Natural killer cell (primary cell): Measurements from ENCODE around the gene RNF224. TPM values are rescaled to one million over a fixed set of nuclear protein-coding genes. Genes with fewer than 3 reads are reported as not detected.
A peak's percentile ranks its signal among the peaks of the same experiment; 100 is the strongest.

Experiments
- ATAC-seq, 3 donors: fragments of 150-1000 bp in 2 of 3; fragments of 200-7000 bp in 1 of 3; cut with Tn5 transposase; 1 replicate in 1 of 3; 2 replicates in 2 of 3; pipeline ENCODE4 v1.10.0; 2021; ENCODE audit warnings: mild to moderate bottlenecking in 2 of 3, moderate library complexity in 2 of 3
- DNase-seq, 2 donors: peaks; one replicate each; pipeline versions ENCODE4 v3.0.0 to v3.0.0-alpha.2; 2013 to 2021; ENCODE audit warnings: mixed read lengths in 1 of 2
- H3K27ac ChIP-seq: one replicate; pipeline ENCODE4 v1.5.1; 2013; ENCODE audit warnings: mild to moderate bottlenecking, low read length
- H3K27me3 ChIP-seq: one replicate; pipeline ENCODE4 v1.6.1; 2013; ENCODE audit warnings: low read length; ENCODE audit not compliant: control insufficient read depth, insufficient read depth
- H3K36me3 ChIP-seq: one replicate; pipeline ENCODE4 v1.6.1; 2013; ENCODE audit warnings: low read length; ENCODE audit not compliant: control insufficient read depth, insufficient read depth
- H3K4me1 ChIP-seq: one replicate; pipeline ENCODE4 v1.6.1; 2013; ENCODE audit warnings: low read length; ENCODE audit not compliant: control insufficient read depth, insufficient read depth
- H3K4me3 ChIP-seq: one replicate; pipeline ENCODE4 v1.5.1; 2013; ENCODE audit warnings: low read length
- H3K9me3 ChIP-seq: one replicate; pipeline ENCODE4 v1.6.1; 2013; ENCODE audit warnings: low read length; ENCODE audit not compliant: control insufficient read depth, insufficient read depth
- H3K27ac Mint-ChIP-seq, 2 donors: one replicate each; pipeline ENCODE4 v1.8.0; 2022; ENCODE audit warnings: mild to moderate bottlenecking in 2 of 2, mixed read lengths in 2 of 2, moderate library complexity in 1 of 2
- H3K27me3 Mint-ChIP-seq, 2 donors: one replicate each; pipeline ENCODE4 v1.8.0; 2022; ENCODE audit warnings: low read depth in 2 of 2, mixed read lengths in 2 of 2
- H3K36me3 Mint-ChIP-seq: one replicate; pipeline ENCODE4 v1.8.0; 2022; ENCODE audit warnings: mixed read lengths
- H3K4me1 Mint-ChIP-seq, 2 donors: one replicate each; pipeline ENCODE4 v1.8.0; 2022; ENCODE audit warnings: mixed read lengths in 2 of 2
- H3K4me3 Mint-ChIP-seq: one replicate; pipeline ENCODE4 v1.8.0; 2022; ENCODE audit warnings: mild to moderate bottlenecking, moderate library complexity, mixed read lengths
- H3K9me3 Mint-ChIP-seq, 2 donors: one replicate each; pipeline ENCODE4 v1.8.0; 2022; ENCODE audit warnings: mixed read lengths in 2 of 2
- WGBS: methylation state at CpG from one replicate; pipeline ENCODE4 v1.1.7; 2013; ENCODE audit warnings: missing lambda C conversion rate; ENCODE audit not compliant: insufficient coverage; 5-methylcytosine and 5-hydroxymethylcytosine counted together
- intact Hi-C: fragments of 100-400 bp; cut with micrococcal nuclease; formaldehyde crosslinking; loops from one replicate; pipeline ENCODE4 v1.14.2; 2022
- total RNA-seq, 4 donors: library from RNA; stranded (reverse); fragments of 120-200 nt in 1 of 4; gene quantifications; one replicate each; pipeline versions ENCODE4 v1.2.3 to v1.2.4, GENCODE V29; 2013 to 2022
- TF ChIP-seq, protein P1 (sequence below): fragments of 200-600 bp; IDR thresholded peaks from one replicate; pipeline ENCODE4 v1.8.0; 2022; ENCODE audit warnings: antibody characterized with exemption

Gene RNF224
- total RNA-seq, 3 donors from 2014 or later (not counting 1 experiment from before 2014, with no cell fraction given) = not detected

DNA sequence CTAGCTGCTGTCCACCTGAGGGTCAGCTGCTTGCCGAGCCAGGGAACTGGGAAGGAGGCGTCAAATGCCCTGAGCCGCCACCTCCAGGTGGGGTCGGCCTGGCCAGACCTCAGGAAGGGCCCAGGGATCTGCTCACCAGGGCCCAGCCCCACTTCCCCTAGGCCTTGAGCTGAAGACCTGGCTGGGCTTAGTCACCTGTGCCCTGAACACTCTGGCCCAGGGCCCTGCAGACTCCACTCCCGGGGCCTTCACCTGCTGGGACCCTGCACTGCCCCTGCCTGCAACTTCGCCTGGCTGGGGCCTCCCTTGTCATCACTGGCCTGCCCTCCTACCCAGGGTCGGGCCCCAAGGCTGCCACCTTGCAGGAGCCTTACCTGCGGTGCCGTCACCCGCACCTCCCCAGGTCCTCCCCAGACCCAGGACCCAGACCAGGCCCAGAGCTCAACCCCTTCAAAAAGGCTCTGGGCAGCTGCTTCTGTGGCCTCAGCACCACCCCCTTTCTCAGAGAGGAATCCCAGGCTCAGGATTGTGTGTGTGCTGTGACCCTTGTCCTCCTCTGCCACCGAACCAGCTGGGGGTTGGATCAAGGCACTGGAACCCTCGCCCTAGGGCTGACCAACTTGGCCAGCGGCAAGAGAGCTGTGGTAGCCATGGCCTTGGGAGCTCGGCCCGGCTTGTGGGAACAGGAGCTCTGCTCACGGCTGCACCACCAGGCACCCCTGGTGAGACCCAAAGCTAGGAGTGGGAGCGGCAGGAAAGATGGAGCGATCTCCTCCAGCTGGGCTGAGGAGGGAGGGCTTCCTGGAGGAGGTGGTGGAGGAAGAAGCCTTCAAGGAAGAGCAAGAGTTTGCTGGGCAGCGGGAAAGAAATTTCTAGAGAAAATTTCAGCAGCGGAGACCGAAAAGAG is 26.7 kb downstream of the RNF224 start:
- peaks cover 7% of the 10 kb centered on the region for H3K36me3 ChIP-seq
- ATAC-seq = no peak
- Mint-ChIP-seq H3K9me3 (no peaks in the 10 kb centered on the region), H3K27me3 (no peaks in the 10 kb centered on the region), H3K4me3 (peak overlapping the region; percentile 86), H3K36me3 (no peaks in the 10 kb centered on the region), H3K27ac (peak overlapping the region in 1 of 2 donors; percentile 81), H3K4me1 (peaks cover 0 to 6% of the 10 kb centered on the region in 2 donors)
- H3K9me3 ChIP-seq = no peaks in the 10 kb centered on the region
- no peaks in the 10 kb centered on the region for H3K27me3 ChIP-seq
- DNase-seq = no peak
- intact Hi-C loops = no loop called here
- WGBS = 93% methylated on average over 21 of the region's 21 CpGs
- H3K4me3 ChIP-seq = peak overlapping the region; percentile 85
- H3K4me1 ChIP-seq = peaks cover 25% of the 10 kb centered on the region
- TF ChIP-seq, protein P1, sequence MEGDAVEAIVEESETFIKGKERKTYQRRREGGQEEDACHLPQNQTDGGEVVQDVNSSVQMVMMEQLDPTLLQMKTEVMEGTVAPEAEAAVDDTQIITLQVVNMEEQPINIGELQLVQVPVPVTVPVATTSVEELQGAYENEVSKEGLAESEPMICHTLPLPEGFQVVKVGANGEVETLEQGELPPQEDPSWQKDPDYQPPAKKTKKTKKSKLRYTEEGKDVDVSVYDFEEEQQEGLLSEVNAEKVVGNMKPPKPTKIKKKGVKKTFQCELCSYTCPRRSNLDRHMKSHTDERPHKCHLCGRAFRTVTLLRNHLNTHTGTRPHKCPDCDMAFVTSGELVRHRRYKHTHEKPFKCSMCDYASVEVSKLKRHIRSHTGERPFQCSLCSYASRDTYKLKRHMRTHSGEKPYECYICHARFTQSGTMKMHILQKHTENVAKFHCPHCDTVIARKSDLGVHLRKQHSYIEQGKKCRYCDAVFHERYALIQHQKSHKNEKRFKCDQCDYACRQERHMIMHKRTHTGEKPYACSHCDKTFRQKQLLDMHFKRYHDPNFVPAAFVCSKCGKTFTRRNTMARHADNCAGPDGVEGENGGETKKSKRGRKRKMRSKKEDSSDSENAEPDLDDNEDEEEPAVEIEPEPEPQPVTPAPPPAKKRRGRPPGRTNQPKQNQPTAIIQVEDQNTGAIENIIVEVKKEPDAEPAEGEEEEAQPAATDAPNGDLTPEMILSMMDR = no peak
- no peak overlapping the region for H3K27ac ChIP-seq

DNA sequence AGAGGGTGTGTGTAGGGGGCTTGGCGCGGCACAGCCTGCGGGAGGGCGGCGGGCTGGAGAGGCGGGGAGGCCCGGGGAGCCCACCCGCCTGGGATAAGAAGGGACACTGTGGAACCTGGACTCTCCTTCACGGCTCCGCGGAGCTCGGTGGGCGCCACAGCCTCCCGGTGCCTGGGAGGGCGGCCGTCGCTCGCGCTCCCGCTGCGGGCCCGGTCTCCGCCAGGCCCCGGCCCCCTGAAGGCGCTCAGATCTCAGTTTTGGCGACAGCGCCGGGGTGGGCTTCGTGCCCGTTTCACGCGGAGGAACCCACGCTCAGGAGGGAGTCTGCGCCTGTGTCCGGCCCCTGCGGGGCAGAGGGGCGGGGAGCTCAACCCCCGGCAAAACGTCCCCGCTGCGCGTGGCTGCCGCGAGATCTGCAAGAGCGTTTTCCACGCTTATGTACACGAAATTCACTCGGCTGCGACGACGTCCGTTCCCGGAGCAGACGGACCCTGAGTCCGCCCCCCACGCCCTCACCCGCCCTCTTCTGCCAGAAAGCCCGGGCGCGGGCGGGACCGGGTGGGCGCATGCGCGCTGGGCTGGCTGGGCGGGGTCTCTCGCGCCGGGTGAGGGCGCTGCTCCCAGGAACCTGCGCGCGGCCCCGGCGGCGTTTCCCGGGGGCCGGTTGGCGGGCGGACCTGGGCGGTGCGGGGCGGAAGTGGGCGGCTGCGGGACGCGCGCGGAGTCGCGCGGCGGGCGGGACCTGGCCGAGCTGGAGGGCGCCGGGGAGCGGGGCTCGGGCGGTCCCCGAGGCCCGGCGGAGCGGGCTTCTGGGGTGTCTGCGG is 27.5 kb downstream of the RNF224 start, which contains the start of gene NELFB:
TSS of gene NELFB (plus strand) at position 704 of the 824 bp plus-strand sequence.
- no peaks in the 10 kb centered on the region for H3K9me3 Mint-ChIP-seq
- 4% methylated on average over 105 of the region's 105 CpGs for WGBS

DNA sequence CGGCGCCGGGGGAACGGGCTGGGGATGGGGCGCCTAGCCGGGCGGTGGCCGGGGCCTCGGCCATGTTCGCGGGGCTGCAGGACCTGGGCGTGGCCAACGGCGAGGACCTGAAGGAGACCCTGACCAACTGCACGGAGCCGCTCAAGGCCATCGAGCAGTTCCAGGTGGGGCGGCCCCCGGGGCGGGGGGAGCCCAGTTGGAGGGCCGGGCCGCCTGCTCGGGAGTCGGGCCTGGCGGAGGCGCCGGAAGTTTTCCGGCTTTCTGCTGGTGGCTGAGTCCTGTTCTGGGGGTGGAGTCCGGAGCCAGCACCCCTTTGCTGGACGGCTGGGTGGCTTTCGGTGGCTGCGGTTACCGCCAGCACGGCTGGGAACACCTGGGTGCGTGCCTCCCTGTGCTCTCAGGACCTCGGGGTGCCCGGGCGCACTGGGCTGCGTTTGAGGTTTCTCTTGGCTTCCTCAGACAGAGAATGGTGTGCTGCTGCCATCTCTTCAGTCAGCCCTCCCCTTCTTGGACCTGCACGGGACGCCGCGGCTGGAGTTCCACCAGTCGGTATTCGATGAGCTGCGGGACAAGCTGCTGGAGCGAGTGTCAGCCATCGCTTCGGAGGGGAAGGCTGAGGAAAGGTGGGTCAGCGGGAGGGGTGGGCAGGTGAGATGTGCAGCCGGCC is 28.3 kb downstream of the RNF224 start:
- no peak for ATAC-seq
- H3K27ac ChIP-seq = no peak overlapping the region
- WGBS = 3% methylated on average over 51 of the region's 51 CpGs

More for the DNA sequence above, 27.5 kb downstream of the RNF224 start, which contains the start of gene NELFB:
- Mint-ChIP-seq H3K27me3 (no peaks in the 10 kb centered on the region), H3K36me3 (no peaks in the 10 kb centered on the region), H3K4me1 (peaks cover 0 to 6% of the 10 kb centered on the region in 2 donors), H3K4me3 (peak within 1 kb of the TSS; percentile 88), H3K27ac (peak within 1 kb of the TSS; percentile 36 to 81)
- Histone ChIP-seq H3K4me3 (peak within 1 kb of the TSS; percentile 85), H3K4me1 (peaks cover 25% of the 10 kb centered on the region), H3K27me3 (no peaks in the 10 kb centered on the region), H3K9me3 (no peaks in the 10 kb centered on the region), H3K27ac (no peak within 1 kb of the TSS), H3K36me3 (peaks cover 11% of the 10 kb centered on the region)
- DNase-seq (peak; percentile 95 to 99), ATAC-seq (peak; percentile 93 to 96 (median 94))
- TF ChIP-seq, protein P1 = no peak
- intact Hi-C loops = loop anchor here (1.0 kb wide), 2 partner anchors 14 to 32 kb away; partner anchors contain the start of gene TUBB4B

More for the DNA sequence above, 28.3 kb downstream of the RNF224 start:
- H3K27me3 ChIP-seq = no peaks in the 10 kb centered on the region
- DNase-seq = no peak
- TF ChIP-seq, protein P1 = no peak
- intact Hi-C loops = loop anchor here (1.0 kb wide), 2 partner anchors 14 to 32 kb away; partner anchors contain the start of gene TUBB4B
- Mint-ChIP-seq H3K4me1 (peaks cover 0 to 6% of the 10 kb centered on the region in 2 donors), H3K9me3 (no peaks in the 10 kb centered on the region), H3K4me3 (peak overlapping the region; percentile 88), H3K36me3 (no peaks in the 10 kb centered on the region), H3K27me3 (no peaks in the 10 kb centered on the region), H3K27ac (peak overlapping the region; percentile 36 to 81)
- H3K4me3 ChIP-seq = peak overlapping the region; percentile 65
- peaks cover 11% of the 10 kb centered on the region for H3K36me3 ChIP-seq
- peaks cover 25% of the 10 kb centered on the region for H3K4me1 ChIP-seq
- no peaks in the 10 kb centered on the region for H3K9me3 ChIP-seq
